Measurements from ENCODE around the gene CNOT6.

Gene CNOT6

GRCh38 chr5:180621311-180621710, 127.1 kb downstream of the CNOT6 start:
- no peak for ATAC-seq

GRCh38 chr5:180622910-180623309, 128.7 kb downstream of the CNOT6 start:
- no peak for TF ChIP-seq OSR1 (CRISPR knock-in tag; IDR thresholded peaks at IDR 0.05)
- TF ChIP-seq TCF4 (CRISPR knock-in tag; IDR thresholded peaks at IDR 0.05; ENCODE audit: borderline replicate concordance) = no peak
- TF ChIP-seq ZNF565 (CRISPR knock-in tag; conservative IDR thresholded peaks at IDR 0.05; ENCODE audit: low read depth) = no peak
- TF ChIP-seq SNAI2 (CRISPR knock-in tag; IDR thresholded peaks at IDR 0.05) = no peak
- no peak for TF ChIP-seq GLIS3 (CRISPR knock-in tag; IDR thresholded peaks at IDR 0.05)
- TF ChIP-seq POU6F1 (CRISPR knock-in tag; IDR thresholded peaks at IDR 0.05; ENCODE audit: borderline replicate concordance, low read depth) = no peak
- TF ChIP-seq ARNTL (CRISPR knock-in tag; IDR thresholded peaks at IDR 0.05; ENCODE audit: borderline replicate concordance, low read depth) = no peak
- TF ChIP-seq BACH2 (CRISPR knock-in tag; IDR thresholded peaks at IDR 0.05; ENCODE audit: borderline replicate concordance) = no peak
- TF ChIP-seq CSDC2 (CRISPR knock-in tag; IDR thresholded peaks at IDR 0.05) = no peak
- TF ChIP-seq PPARA (CRISPR knock-in tag; IDR thresholded peaks at IDR 0.05; ENCODE audit: borderline replicate concordance) = no peak
- no peak for TF ChIP-seq TSHZ2 (CRISPR knock-in tag; IDR thresholded peaks at IDR 0.05)
- no peak for TF ChIP-seq TOX (CRISPR knock-in tag; IDR thresholded peaks at IDR 0.05; ENCODE audit: borderline replicate concordance)
- no peak for TF ChIP-seq ZNF70 (CRISPR knock-in tag; IDR thresholded peaks at IDR 0.05)
- ATAC-seq = no peak

More at GRCh38 chr5:180621311-180621710, 127.1 kb downstream of the CNOT6 start:
- TF ChIP-seq GLIS3 (CRISPR knock-in tag; IDR thresholded peaks at IDR 0.05) (no peak), RARB (CRISPR knock-in tag; IDR thresholded peaks at IDR 0.05) (no peak), ZNF70 (CRISPR knock-in tag; IDR thresholded peaks at IDR 0.05) (no peak), TOX (CRISPR knock-in tag; IDR thresholded peaks at IDR 0.05; ENCODE audit: borderline replicate concordance) (no peak), POU6F1 (CRISPR knock-in tag; IDR thresholded peaks at IDR 0.05; ENCODE audit: borderline replicate concordance, low read depth) (no peak), ZNF565 (CRISPR knock-in tag; conservative IDR thresholded peaks at IDR 0.05; ENCODE audit: low read depth) (no peak)

GRCh38 chr5:180623411-180623834, 129.2 kb downstream of the CNOT6 start:
- ATAC-seq = no peak
- no peak for TF ChIP-seq ZFP3 (CRISPR knock-in tag; IDR thresholded peaks at IDR 0.05)
- TF ChIP-seq GLIS3 (CRISPR knock-in tag; IDR thresholded peaks at IDR 0.05) = no peak
- no peak for TF ChIP-seq ZNF70 (CRISPR knock-in tag; IDR thresholded peaks at IDR 0.05)

GRCh38 chr5:180623844-180624243, 129.7 kb downstream of the CNOT6 start:
- ATAC-seq = no peak
- TF ChIP-seq TCF4 (CRISPR knock-in tag; IDR thresholded peaks at IDR 0.05; ENCODE audit: borderline replicate concordance) = no peak
- TF ChIP-seq RARB (CRISPR knock-in tag; IDR thresholded peaks at IDR 0.05) = no peak
- no peak for TF ChIP-seq SNAI2 (CRISPR knock-in tag; IDR thresholded peaks at IDR 0.05)
- no peak for TF ChIP-seq CREB5 (CRISPR knock-in tag; IDR thresholded peaks at IDR 0.05; ENCODE audit: low read depth)
- no peak for TF ChIP-seq PPARA (CRISPR knock-in tag; IDR thresholded peaks at IDR 0.05; ENCODE audit: borderline replicate concordance)
- no peak for TF ChIP-seq OSR1 (CRISPR knock-in tag; IDR thresholded peaks at IDR 0.05)
- no peak for TF ChIP-seq ZC3H10 (CRISPR knock-in tag; IDR thresholded peaks at IDR 0.05)
- no peak for TF ChIP-seq ESRRG (CRISPR knock-in tag; IDR thresholded peaks at IDR 0.05)
- TF ChIP-seq ISL1 (CRISPR knock-in tag; IDR thresholded peaks at IDR 0.05) = no peak
- TF ChIP-seq TOX (CRISPR knock-in tag; IDR thresholded peaks at IDR 0.05; ENCODE audit: borderline replicate concordance) = no peak
- no peak for TF ChIP-seq BACH2 (CRISPR knock-in tag; IDR thresholded peaks at IDR 0.05; ENCODE audit: borderline replicate concordance)
- no peak for TF ChIP-seq GLIS3 (CRISPR knock-in tag; IDR thresholded peaks at IDR 0.05)
- no peak for TF ChIP-seq ZFP3 (CRISPR knock-in tag; IDR thresholded peaks at IDR 0.05)
- TF ChIP-seq ARNTL (CRISPR knock-in tag; IDR thresholded peaks at IDR 0.05; ENCODE audit: borderline replicate concordance, low read depth) = no peak
- TF ChIP-seq POU6F1 (CRISPR knock-in tag; IDR thresholded peaks at IDR 0.05; ENCODE audit: borderline replicate concordance, low read depth) = no peak
- TF ChIP-seq ZNF8 (CRISPR knock-in tag; IDR thresholded peaks at IDR 0.05) = no peak
